Right lobe of liver (tissue), 6 donors: ENCODE data around the gene PLCB1. TPM values are rescaled to one million over a fixed set of nuclear protein-coding genes. Genes with fewer than 3 reads are reported as not detected.

Experiments
- ATAC-seq, 4 donors: fragments of 200-7000 bp; cut with Tn5 transposase; one replicate each; pipeline ENCODE4 v1.9.1; 2020; ENCODE audit warnings: mild to moderate bottlenecking in 4 of 4, moderate library complexity in 4 of 4
- DNase-seq, 3 donors: peaks; one replicate each; pipeline ENCODE4 v3.0.0-alpha.2; 2020
- H3K27ac ChIP-seq, 3 donors: fragments of 200-600 bp; one replicate each; pipeline ENCODE4 v1.8.0; 2022
- H3K27me3 ChIP-seq, 2 donors: fragments of 200-600 bp; one replicate each; pipeline ENCODE4 v1.8.0; 2022
- H3K36me3 ChIP-seq, 4 donors: fragments of 200-600 bp; sonication (generic) in 1 of 4; one replicate each; pipeline versions ENCODE4 v1.5.1 to v1.8.0; 2017 to 2022; ENCODE audit warnings: control low read depth in 1 of 4
- H3K4me1 ChIP-seq, 4 donors: fragments of 200-600 bp; sonication (generic) in 1 of 4; one replicate each; pipeline versions ENCODE4 v1.5.1 to v1.8.0; 2017 to 2022; ENCODE audit warnings: control low read depth in 1 of 4
- H3K4me3 ChIP-seq, 3 donors: fragments of 200-600 bp; one replicate each; pipeline ENCODE4 v1.8.0; 2022
- H3K9me3 ChIP-seq, 4 donors: fragments of 200-600 bp; sonication (generic) in 1 of 4; one replicate each; pipeline versions ENCODE4 v1.5.1 to v1.8.0; 2017 to 2022; ENCODE audit warnings: control low read depth in 1 of 4
- CTCF ChIP-seq, 4 donors: fragments of 200-600 bp in 3 of 4; fragments of 450-650 bp in 1 of 4; IDR thresholded peaks; one replicate each; pipeline versions ENCODE4 v1.5.1 to v1.8.0; 2016 to 2022; ENCODE audit warnings: antibody characterized with exemption in 4 of 4, mild to moderate bottlenecking in 2 of 4
- POLR2A ChIP-seq: fragments of 450-650 bp; IDR thresholded peaks from one replicate; pipeline ENCODE4 v1.6.1; 2017; ENCODE audit warnings: antibody characterized with exemption, mild to moderate bottlenecking
- WGBS: methylation state at CpG from one replicate; pipeline ENCODE4 v1.1.6; 2018; ENCODE audit warnings: low coverage, low lambda C conversion rate; ENCODE audit not compliant: insufficient coverage; ENCODE audit errors: missing lambda C conversion rate; 5-methylcytosine and 5-hydroxymethylcytosine counted together
- intact Hi-C, 2 donors: fragments of 100-400 bp; cut with DNase I; formaldehyde crosslinking; loops; one replicate each; pipeline versions ENCODE4 v1.11.2 to v1.14.1; 2022
- total RNA-seq, 6 experiments: library from RNA; depleted of rRNA in 2 of 6; stranded (reverse); fragments of >200 nt in 2 of 6; fragmentation: NEBNext Ultra II Directional in 3 of 6; extraction: Animal tissue kit (Norgen Biotek cat#: 25700) in 3 of 6; gene quantifications; one replicate each; pipeline versions ENCODE4 v1.1.0 to v1.2.4, GENCODE V29; 2016 to 2023
- donor health status: DM: no; HTN: yes; CAD: no.
- donor health status: DM: no; HTN: no; CAD: no.
- donor health status: DM: no; HTN: no; CAD: no.
- donor health status: DM: no; HTN: yes; CAD: no.
- donor health status: DM: no; HTN: yes; CAD: no.

Gene PLCB1
- total RNA-seq, 6 experiments from 2014 or later = 5.0 to 9.9 (median 5.7) TPM

GRCh38 chr20:8388707-8389106, 256.6 kb downstream of the PLCB1 start:
- H3K36me3 ChIP-seq = no peaks in the 10 kb centered on the region
- H3K9me3 ChIP-seq = no peaks in the 10 kb centered on the region
- H3K27ac ChIP-seq = no peak overlapping the region
- H3K4me3 ChIP-seq = no peak overlapping the region
- no peak for ATAC-seq
- TF ChIP-seq POLR2A (no peak), CTCF (IDR thresholded peaks at IDR 0.05) (no peak)
- intact Hi-C loops = loop anchor here in 1 of 2 donors (5.0 kb wide), 1 partner anchor 256 kb away; the partner anchor contains the start of gene PLCB1
- H3K4me1 ChIP-seq = peaks cover 0 to 14% (median 0%) of the 10 kb centered on the region in 4 donors
- H3K27me3 ChIP-seq = no peaks in the 10 kb centered on the region
- no peak for DNase-seq
- WGBS = 94% methylated on average over 1 of the region's 1 CpG

GRCh38 chr20:8389381-8390036, 257.4 kb downstream of the PLCB1 start:
- H3K27ac ChIP-seq = no peak overlapping the region
- no peak for DNase-seq
- 34% methylated on average over 7 of the region's 7 CpGs for WGBS

GRCh38 chr20:8390037-8390433, 258.0 kb downstream of the PLCB1 start:
- 77% methylated on average over 5 of the region's 5 CpGs for WGBS
- no peak for ATAC-seq
- Histone ChIP-seq H3K36me3 (no peaks in the 10 kb centered on the region), H3K4me3 (no peak overlapping the region), H3K27me3 (no peaks in the 10 kb centered on the region), H3K27ac (no peak overlapping the region), H3K9me3 (no peaks in the 10 kb centered on the region), H3K4me1 (peaks cover 0 to 14% (median 0%) of the 10 kb centered on the region in 4 donors)
- intact Hi-C loops = no loop called here
- DNase-seq = no peak
- TF ChIP-seq CTCF (IDR thresholded peaks at IDR 0.05) (no peak), POLR2A (no peak)

More at GRCh38 chr20:8389381-8390036, 257.4 kb downstream of the PLCB1 start:
- no peaks in the 10 kb centered on the region for H3K27me3 ChIP-seq
- no peaks in the 10 kb centered on the region for H3K9me3 ChIP-seq
- H3K4me3 ChIP-seq = no peak overlapping the region
- peak; percentile 64 to 80 (median 76) for ATAC-seq
- TF ChIP-seq POLR2A (no peak), CTCF (IDR thresholded peaks at IDR 0.05) (peak; percentile 50 to 60 (median 57))
- intact Hi-C loops = loop anchor here in 1 of 2 donors (5.0 kb wide), 1 partner anchor 257 kb away; the partner anchor contains the start of gene PLCB1
- H3K4me1 ChIP-seq = peaks cover 0 to 14% (median 0%) of the 10 kb centered on the region in 4 donors
- no peaks in the 10 kb centered on the region for H3K36me3 ChIP-seq

GRCh38 chr20:8390500-8390899, 258.4 kb downstream of the PLCB1 start:
- no peak for DNase-seq
- intact Hi-C loops = no loop called here
- H3K4me3 ChIP-seq = no peak overlapping the region
- H3K9me3 ChIP-seq = no peaks in the 10 kb centered on the region
- H3K4me1 ChIP-seq = peaks cover 0 to 14% (median 0%) of the 10 kb centered on the region in 4 donors
- no peaks in the 10 kb centered on the region for H3K27me3 ChIP-seq
- H3K27ac ChIP-seq = no peak overlapping the region
- H3K36me3 ChIP-seq = no peaks in the 10 kb centered on the region
- no peak for ATAC-seq
- TF ChIP-seq CTCF (IDR thresholded peaks at IDR 0.05) = no peak
- TF ChIP-seq POLR2A = no peak
